Uterus (tissue), 4 donors: ENCODE data around the gene ARL4C. TPM values are rescaled to one million over a fixed set of nuclear protein-coding genes. Genes with fewer than 3 reads are reported as not detected.

ENCODE experiments used
- DNase-seq, 2 donors: peaks; one replicate each; pipeline ENCODE4 v3.0.0-alpha.2; 2019 to 2020
- H3K27ac ChIP-seq, 2 donors: fragments of 200-600 bp; sonication (generic); 1 replicate in 1 of 2; 2 replicates in 1 of 2; pipeline ENCODE4 v1.5.1; 2016 to 2018
- H3K27me3 ChIP-seq, 2 donors: fragments of 200-600 bp; sonication (generic); one replicate each; pipeline ENCODE4 v1.5.1; 2018 to 2019; ENCODE audit warnings: control low read depth in 1 of 2
- H3K36me3 ChIP-seq, 2 donors: fragments of 200-600 bp; sonication (generic); one replicate each; pipeline ENCODE4 v1.5.1; 2019; ENCODE audit warnings: control low read depth in 1 of 2
- H3K4me1 ChIP-seq, 2 donors: fragments of 200-600 bp; sonication (generic); one replicate each; pipeline ENCODE4 v1.5.1; 2018 to 2019; ENCODE audit warnings: control low read depth in 1 of 2
- H3K4me3 ChIP-seq, 2 donors: fragments of 200-600 bp; sonication (generic); 1 replicate in 1 of 2; 2 replicates in 1 of 2; pipeline ENCODE4 v1.5.1; 2018 to 2019; ENCODE audit warnings: mild to moderate bottlenecking in 1 of 2
- H3K9me3 ChIP-seq, 2 donors: fragments of 200-600 bp; sonication (generic); one replicate each; pipeline ENCODE4 v1.5.1; 2019; ENCODE audit warnings: control low read depth in 1 of 2
- CTCF ChIP-seq, 4 experiments: fragments of 200-600 bp in 2 of 4; fragments of 450-650 bp in 2 of 4; sonication (generic) in 2 of 4; IDR thresholded peaks; one replicate each; pipeline ENCODE4 v1.5.1; 2016 to 2019; ENCODE audit warnings: antibody characterized with exemption in 4 of 4, mild to moderate bottlenecking in 2 of 4, moderate library complexity in 1 of 4
- POLR2A ChIP-seq, 2 donors: fragments of 450-650 bp; IDR thresholded peaks; one replicate each; pipeline ENCODE4 v1.6.1; 2016; ENCODE audit warnings: antibody characterized with exemption in 2 of 2, mild to moderate bottlenecking in 1 of 2, moderate library complexity in 1 of 2
- intact Hi-C: fragments of 100-400 bp; cut with DNase I; formaldehyde crosslinking; loops from one replicate; pipeline ENCODE4 v1.15.1; 2023; ENCODE audit warnings: low total_unique reads
- total RNA-seq, 4 donors: library from RNA; depleted of rRNA in 3 of 4; stranded (reverse); fragments of >200 nt in 3 of 4; gene quantifications; one replicate each; pipeline versions ENCODE4 v1.1.0 to v1.2.4, GENCODE V29; 2014 to 2023
- donor health status: DM: yes; HTN: yes; CAD: no.

Gene ARL4C
- total RNA-seq, 4 donors from 2014 or later: 3.0 to 15.6 (median 3.1) TPM; not detected in 1

GRCh38 chr2:234514873-234515638, 18.2 kb upstream of the ARL4C start:
- intact Hi-C loops: no loop called here

GRCh38 chr2:234514099-234514498, 17.2 kb upstream of the ARL4C start:
- Histone ChIP-seq H3K27me3 (peaks cover 0 to 3% of the 10 kb centered on the region in 2 donors), H3K9me3 (no peaks in the 10 kb centered on the region), H3K4me1 (no peaks in the 10 kb centered on the region), H3K4me3 (no peak overlapping the region), H3K36me3 (no peaks in the 10 kb centered on the region), H3K27ac (no peak overlapping the region)
- DNase-seq: no peak
- intact Hi-C loops: no loop called here
- TF ChIP-seq CTCF (IDR thresholded peaks at IDR 0.05): no peak

More at GRCh38 chr2:234514873-234515638, 18.2 kb upstream of the ARL4C start:
- TF ChIP-seq POLR2A (IDR thresholded peaks at IDR 0.05): no peak
- TF ChIP-seq CTCF (IDR thresholded peaks at IDR 0.05): no peak
- no peaks in the 10 kb centered on the region for H3K4me1 ChIP-seq
- H3K27me3 ChIP-seq: peaks cover 0 to 3% of the 10 kb centered on the region in 2 donors
- DNase-seq: no peak
- no peak overlapping the region for H3K4me3 ChIP-seq
- no peaks in the 10 kb centered on the region for H3K9me3 ChIP-seq
- H3K36me3 ChIP-seq: no peaks in the 10 kb centered on the region
- H3K27ac ChIP-seq: no peak overlapping the region

- peaks cover 0 to 3% of the 10 kb centered on the region in 2 donors for H3K27me3 ChIP-seq
- H3K27ac ChIP-seq: no peak overlapping the region
- TF ChIP-seq POLR2A (IDR thresholded peaks at IDR 0.05) (no peak), CTCF (IDR thresholded peaks at IDR 0.05) (no peak)
- H3K9me3 ChIP-seq: no peaks in the 10 kb centered on the region
- DNase-seq: no peak
- H3K4me3 ChIP-seq: no peak overlapping the region
- intact Hi-C loops: no loop called here
- H3K36me3 ChIP-seq: no peaks in the 10 kb centered on the region
- no peaks in the 10 kb centered on the region for H3K4me1 ChIP-seq
These were observed 16.2 kb upstream of the ARL4C start for GRCh38 chr2:234512884-234513669.

- H3K36me3 ChIP-seq: no peaks in the 10 kb centered on the region
- intact Hi-C loops: no loop called here
- no peaks in the 10 kb centered on the region for H3K4me1 ChIP-seq
- no peaks in the 10 kb centered on the region for H3K27me3 ChIP-seq
- H3K27ac ChIP-seq: no peak overlapping the region
- no peaks in the 10 kb centered on the region for H3K9me3 ChIP-seq
- no peak for DNase-seq
- TF ChIP-seq POLR2A (IDR thresholded peaks at IDR 0.05): no peak
- no peak for TF ChIP-seq CTCF (IDR thresholded peaks at IDR 0.05)
- no peak overlapping the region for H3K4me3 ChIP-seq
These were observed 6.0 kb upstream of the ARL4C start for GRCh38 chr2:234502919-234503285.

GRCh38 chr2:234502285-234502918, 5.5 kb upstream of the ARL4C start:
- intact Hi-C loops: no loop called here
- no peak overlapping the region for H3K27ac ChIP-seq
- no peaks in the 10 kb centered on the region for H3K9me3 ChIP-seq
- H3K4me1 ChIP-seq: peaks cover 0 to 2% of the 10 kb centered on the region in 2 donors
- no peak overlapping the region for H3K4me3 ChIP-seq
- DNase-seq: no peak
- H3K27me3 ChIP-seq: no peaks in the 10 kb centered on the region
- H3K36me3 ChIP-seq: no peaks in the 10 kb centered on the region
- no peak for TF ChIP-seq CTCF (IDR thresholded peaks at IDR 0.05)
